HG03039 (cell line): Measurements from ENCODE around the gene TPP1.

Experiments used
- ATAC-seq: cut with Tn5 transposase; IDR thresholded peaks from one replicate; pipeline ENCODE4 v1.9.1; 2021; ENCODE audit warnings: mild to moderate bottlenecking, moderate library complexity; ENCODE audit not compliant: unreplicated experiment

Gene TPP1

GRCh38 chr11:6612213-6613041, 6.8 kb downstream of the TPP1 start, which contains the start of gene TAF10:
TAF10 (minus strand) TSS chr11:6612216; CDS start chr11:6612189, 27 bp downstream.
- ATAC-seq: peak; percentile 86

- peak; percentile 10 for ATAC-seq
Observed at GRCh38 chr11:6611963-6612212, 7.3 kb downstream of the TPP1 start.

GRCh38 chr11:6611092-6611962, 7.9 kb downstream of the TPP1 start:
- no peak for ATAC-seq

- no peak for ATAC-seq
Observed at GRCh38 chr11:6610591-6610990, 8.6 kb downstream of the TPP1 start.

- ATAC-seq: no peak
Observed at GRCh38 chr11:6609502-6610015, 9.7 kb downstream of the TPP1 start.

GRCh38 chr11:6608726-6609501, 10.3 kb downstream of the TPP1 start:
- no peak for ATAC-seq

- ATAC-seq: no peak
Observed at GRCh38 chr11:6608011-6608410, 11.2 kb downstream of the TPP1 start.

- ATAC-seq: no peak
Observed at GRCh38 chr11:6607190-6607795, 11.9 kb downstream of the TPP1 start.

- ATAC-seq: peak; percentile 35
Observed at GRCh38 chr11:6606471-6607189, 12.6 kb downstream of the TPP1 start.

GRCh38 chr11:6604790-6605189, 14.4 kb downstream of the TPP1 start:
- ATAC-seq: no peak

GRCh38 chr11:6604081-6604626, 15.1 kb downstream of the TPP1 start:
- ATAC-seq: peak; percentile 26

- ATAC-seq: peak; percentile 76
Observed at GRCh38 chr11:6603287-6604080, 15.7 kb downstream of the TPP1 start, which contains the start of the genes ILK and RRP8. ILK (plus strand) TSS chr11:6603774; CDS start chr11:6604272, 498 bp downstream. RRP8 (minus strand) TSS chr11:6603616; CDS start chr11:6603502, 114 bp downstream.

GRCh38 chr11:6602096-6602940, 16.9 kb downstream of the TPP1 start:
- ATAC-seq: no peak

- no peak for ATAC-seq
Observed at GRCh38 chr11:6601041-6601461, 18.2 kb downstream of the TPP1 start.

GRCh38 chr11:6599881-6600390, 19.3 kb downstream of the TPP1 start:
- no peak for ATAC-seq

- no peak for ATAC-seq
Observed at GRCh38 chr11:6599449-6599848, 19.8 kb downstream of the TPP1 start.

GRCh38 chr11:6598555-6598954, 20.7 kb downstream of the TPP1 start:
- no peak for ATAC-seq
